Omental fat pad (tissue), 4 donors: ENCODE measurements around the gene CFAP206. TPM values are rescaled to one million over a fixed set of nuclear protein-coding genes. Genes with fewer than 3 reads are reported as not detected.
A peak's percentile ranks its signal among the peaks of the same experiment; 100 is the strongest.

Experiments
- ATAC-seq: fragments of 150-250 bp; one replicate; pipeline ENCODE4 v1.9.1; 2016; ENCODE audit warnings: mild to moderate bottlenecking, moderate library complexity; ENCODE audit not compliant: low FRiP score
- DNase-seq: peaks from one replicate; pipeline ENCODE4 v3.0.0-alpha.2; 2019; ENCODE audit warnings: low spot score
- total RNA-seq, 4 donors: library from RNA; depleted of rRNA; stranded (reverse); fragments of >200 nt; gene quantifications; one replicate each; pipeline ENCODE4 v1.1.0, GENCODE V29; 2016
- TF ChIP-seq, protein P1 (sequence below), 3 donors: fragments of 450-650 bp; IDR thresholded peaks; one replicate each; pipeline ENCODE4 v1.5.1; 2016 to 2017; ENCODE audit warnings: antibody characterized with exemption in 3 of 3, mild to moderate bottlenecking in 3 of 3, moderate library complexity in 2 of 3

Gene CFAP206
- total RNA-seq, 4 donors from 2014 or later = 0.37 TPM; not detected in 3

GRCh38 chr6:87395431-87395830 lies 12.3 kb upstream of the CFAP206 start:
- ATAC-seq = no peak
- no peak for DNase-seq
- TF ChIP-seq, protein P1, sequence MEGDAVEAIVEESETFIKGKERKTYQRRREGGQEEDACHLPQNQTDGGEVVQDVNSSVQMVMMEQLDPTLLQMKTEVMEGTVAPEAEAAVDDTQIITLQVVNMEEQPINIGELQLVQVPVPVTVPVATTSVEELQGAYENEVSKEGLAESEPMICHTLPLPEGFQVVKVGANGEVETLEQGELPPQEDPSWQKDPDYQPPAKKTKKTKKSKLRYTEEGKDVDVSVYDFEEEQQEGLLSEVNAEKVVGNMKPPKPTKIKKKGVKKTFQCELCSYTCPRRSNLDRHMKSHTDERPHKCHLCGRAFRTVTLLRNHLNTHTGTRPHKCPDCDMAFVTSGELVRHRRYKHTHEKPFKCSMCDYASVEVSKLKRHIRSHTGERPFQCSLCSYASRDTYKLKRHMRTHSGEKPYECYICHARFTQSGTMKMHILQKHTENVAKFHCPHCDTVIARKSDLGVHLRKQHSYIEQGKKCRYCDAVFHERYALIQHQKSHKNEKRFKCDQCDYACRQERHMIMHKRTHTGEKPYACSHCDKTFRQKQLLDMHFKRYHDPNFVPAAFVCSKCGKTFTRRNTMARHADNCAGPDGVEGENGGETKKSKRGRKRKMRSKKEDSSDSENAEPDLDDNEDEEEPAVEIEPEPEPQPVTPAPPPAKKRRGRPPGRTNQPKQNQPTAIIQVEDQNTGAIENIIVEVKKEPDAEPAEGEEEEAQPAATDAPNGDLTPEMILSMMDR (IDR thresholded peaks at IDR 0.05) = no peak

DNA sequence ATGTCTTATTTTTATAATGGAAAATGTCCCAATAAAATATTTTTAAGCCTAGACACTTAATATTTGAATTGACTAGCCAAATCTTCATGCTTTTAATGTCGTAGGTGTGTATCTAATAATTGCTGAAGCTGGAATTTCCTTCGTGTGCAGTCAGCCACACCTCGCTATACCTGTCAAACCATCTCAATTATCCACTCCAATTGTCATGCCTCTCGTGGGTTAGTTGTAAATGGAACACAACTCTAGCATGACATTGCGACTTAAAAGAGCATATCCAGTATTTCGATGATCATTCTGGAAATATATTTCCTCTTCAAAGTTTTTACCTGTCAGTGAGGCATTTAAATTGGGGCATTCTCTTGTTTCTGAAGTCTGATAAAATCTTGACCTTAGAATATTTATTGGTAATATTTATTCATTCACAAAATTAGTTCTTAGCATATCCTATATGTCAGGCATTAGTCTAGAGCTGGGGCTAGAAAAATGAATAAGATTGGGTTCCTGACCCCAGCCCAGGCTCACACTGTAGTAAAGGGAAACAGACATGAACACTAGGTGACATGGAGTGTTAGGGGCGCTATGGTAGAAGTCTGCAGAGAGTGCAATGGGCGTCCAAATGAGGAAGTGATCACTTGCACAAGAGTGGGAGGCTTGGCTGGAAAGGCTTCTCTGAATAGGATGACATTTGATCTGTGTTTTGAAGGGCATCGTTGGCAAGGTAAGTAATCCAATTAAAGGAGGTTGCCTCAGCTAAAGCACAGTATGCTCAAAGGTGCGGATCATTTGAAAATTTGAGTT lies 11.0 kb upstream of the CFAP206 start:
- DNase-seq (no peak), ATAC-seq (no peak)
- TF ChIP-seq, protein P1 (IDR thresholded peaks at IDR 0.05) = no peak

DNA sequence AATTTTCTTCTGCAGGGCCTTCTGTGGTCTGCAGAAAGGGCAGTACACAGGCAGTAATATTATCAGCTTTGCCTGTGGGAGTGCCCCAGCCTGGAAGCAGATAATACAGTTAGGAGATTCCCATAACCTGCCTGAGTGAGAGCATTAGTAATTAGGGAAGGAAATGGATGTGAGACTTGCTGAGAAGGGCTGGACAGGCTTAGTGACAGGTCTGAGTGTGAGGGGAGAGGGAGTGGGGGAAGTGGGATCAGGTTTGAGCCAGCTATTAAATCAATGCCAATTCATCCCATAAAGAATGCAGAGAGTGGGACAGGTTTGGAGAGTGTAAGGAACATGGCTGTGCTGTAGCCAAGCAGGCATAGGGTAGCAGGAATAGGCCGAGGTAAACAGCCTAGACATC lies 10.1 kb upstream of the CFAP206 start:
- TF ChIP-seq, protein P1 (IDR thresholded peaks at IDR 0.05) = no peak
- DNase-seq (no peak), ATAC-seq (no peak)

DNA sequence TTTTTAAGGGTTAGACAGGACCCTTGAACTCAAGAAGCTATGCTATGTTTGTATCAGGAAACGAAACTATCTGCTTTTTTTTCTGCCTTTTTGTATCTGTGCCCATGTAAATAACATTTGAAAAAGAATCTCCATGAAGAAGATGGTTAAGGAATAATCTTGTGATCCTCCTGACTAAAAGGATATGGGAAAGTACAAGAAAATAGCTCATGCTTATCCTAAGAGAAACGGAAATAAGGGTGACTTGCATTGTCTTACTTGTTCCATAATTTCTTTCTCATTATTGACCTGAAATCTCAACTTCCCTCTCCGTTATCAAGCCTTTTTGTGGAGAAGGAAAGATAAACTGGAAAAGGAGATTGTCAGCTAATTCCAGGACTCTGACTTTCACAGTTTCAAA lies 5.9 kb upstream of the CFAP206 start:
- DNase-seq (no peak), ATAC-seq (no peak)
- TF ChIP-seq, protein P1 (IDR thresholded peaks at IDR 0.05) = no peak

DNA sequence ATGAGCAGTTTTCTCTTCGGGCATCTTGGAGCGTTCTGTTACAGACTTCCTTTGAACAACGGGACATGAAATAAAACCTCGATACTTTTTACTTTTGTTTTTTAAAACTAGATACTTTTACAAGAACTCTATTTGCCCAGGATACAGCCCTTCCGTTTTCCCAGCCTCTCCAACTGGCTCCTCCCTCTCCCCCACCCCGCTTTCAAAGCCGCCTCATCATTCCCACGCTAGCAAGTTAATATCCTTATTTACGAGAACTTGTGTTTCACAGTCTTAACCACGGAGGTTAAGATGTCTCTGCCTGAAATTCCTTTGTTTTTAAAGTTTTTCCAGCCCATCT lies 241 bp upstream of the CFAP206 start:
- DNase-seq (no peak), ATAC-seq (peak; percentile 61)
- TF ChIP-seq, protein P1 (IDR thresholded peaks at IDR 0.05) = no peak

GRCh38 chr6:87408721-87409155 lies 966 bp downstream of the CFAP206 start:
- ATAC-seq (no peak), DNase-seq (no peak)
- TF ChIP-seq, protein P1 (IDR thresholded peaks at IDR 0.05) = no peak

GRCh38 chr6:87419266-87419665 lies 11.5 kb downstream of the CFAP206 start:
- TF ChIP-seq, protein P1 (IDR thresholded peaks at IDR 0.05) = no peak
- DNase-seq (no peak), ATAC-seq (no peak)
